Thyroid gland (tissue), 4 donors: Measurements from ENCODE around the gene CMSS1.

Experiments used
- POLR2A ChIP-seq, 2 donors: fragments of 450-650 bp; IDR thresholded peaks; one replicate each; pipeline ENCODE4 v1.6.1; 2017; ENCODE audit warnings: antibody characterized with exemption in 2 of 2, mild to moderate bottlenecking in 2 of 2, moderate library complexity in 1 of 2
- TF ChIP-seq, protein P1 (sequence below), 6 experiments: fragments of 200-600 bp in 3 of 6; fragments of 450-650 bp in 3 of 6; sonication (generic) in 3 of 6; IDR thresholded peaks; one replicate each; pipeline ENCODE4 v1.5.1; 2016 to 2019; ENCODE audit warnings: antibody characterized with exemption in 6 of 6, mild to moderate bottlenecking in 2 of 6, inconsistent platforms in 1 of 6, moderate library complexity in 1 of 6

DNA sequence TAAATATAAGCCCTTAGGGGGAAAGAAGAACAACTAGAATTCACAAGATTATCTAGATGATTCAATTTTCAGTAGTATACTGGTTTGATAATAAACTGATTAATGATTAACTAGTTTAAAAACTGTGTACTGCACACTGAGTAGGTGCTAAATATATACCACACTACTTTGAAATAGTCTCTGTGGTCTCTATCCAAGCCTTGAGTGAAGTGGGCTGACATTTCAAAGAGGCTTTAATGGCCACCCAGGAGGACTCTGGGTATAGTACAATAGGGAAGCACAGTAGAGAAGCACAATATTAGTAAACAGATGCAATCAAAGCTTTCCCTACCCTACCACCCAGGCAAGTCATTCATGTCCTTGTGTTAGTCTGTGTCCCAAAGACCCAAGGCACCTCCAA lies 249.9 kb downstream of the CMSS1 start:
- TF ChIP-seq, protein P1, sequence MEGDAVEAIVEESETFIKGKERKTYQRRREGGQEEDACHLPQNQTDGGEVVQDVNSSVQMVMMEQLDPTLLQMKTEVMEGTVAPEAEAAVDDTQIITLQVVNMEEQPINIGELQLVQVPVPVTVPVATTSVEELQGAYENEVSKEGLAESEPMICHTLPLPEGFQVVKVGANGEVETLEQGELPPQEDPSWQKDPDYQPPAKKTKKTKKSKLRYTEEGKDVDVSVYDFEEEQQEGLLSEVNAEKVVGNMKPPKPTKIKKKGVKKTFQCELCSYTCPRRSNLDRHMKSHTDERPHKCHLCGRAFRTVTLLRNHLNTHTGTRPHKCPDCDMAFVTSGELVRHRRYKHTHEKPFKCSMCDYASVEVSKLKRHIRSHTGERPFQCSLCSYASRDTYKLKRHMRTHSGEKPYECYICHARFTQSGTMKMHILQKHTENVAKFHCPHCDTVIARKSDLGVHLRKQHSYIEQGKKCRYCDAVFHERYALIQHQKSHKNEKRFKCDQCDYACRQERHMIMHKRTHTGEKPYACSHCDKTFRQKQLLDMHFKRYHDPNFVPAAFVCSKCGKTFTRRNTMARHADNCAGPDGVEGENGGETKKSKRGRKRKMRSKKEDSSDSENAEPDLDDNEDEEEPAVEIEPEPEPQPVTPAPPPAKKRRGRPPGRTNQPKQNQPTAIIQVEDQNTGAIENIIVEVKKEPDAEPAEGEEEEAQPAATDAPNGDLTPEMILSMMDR (IDR thresholded peaks at IDR 0.05): no peak
- TF ChIP-seq POLR2A (IDR thresholded peaks at IDR 0.05): no peak
